AG09319 (cell line): Measurements from ENCODE around the gene BCL10.
"Not testable (repeated sequence)": the region's sequence is repeated elsewhere in the genome, so short reads cannot be mapped to it uniquely, and the experiment has no call there.

ENCODE experiments used
- DNase-seq: peaks from one replicate; pipeline ENCODE4 v3.0.0-alpha.2; 2010; ENCODE audit warnings: low read depth; ENCODE audit errors: extremely low read depth
- CTCF ChIP-seq: IDR thresholded peaks from 2 replicates; pipeline ENCODE4 v1.5.1; 2011; ENCODE audit warnings: low read depth, mild to moderate bottlenecking, inconsistent platforms, low read length, moderate library complexity

The BCL10 gene

GRCh38 chr1:85264150-85264549 is 12.3 kb downstream of the BCL10 start:
- TF ChIP-seq CTCF: no peak
- no peak for DNase-seq

GRCh38 chr1:85262985-85263384 is 13.4 kb downstream of the BCL10 start:
- TF ChIP-seq CTCF: no peak

GRCh38 chr1:85259912-85260274 is 16.5 kb downstream of the BCL10 start:
- DNase-seq: no peak

More at GRCh38 chr1:85262985-85263384, 13.4 kb downstream of the BCL10 start:
- DNase-seq: no peak

GRCh38 chr1:85259118-85259911 is 17.1 kb downstream of the BCL10 start, which contains the start of gene C1orf52:
Gene C1orf52, minus strand, starts transcription at chr1:85259662. Its CDS starts 29 bp downstream, at chr1:85259633.
- peak; percentile 95 for TF ChIP-seq CTCF

More at GRCh38 chr1:85259912-85260274, 16.5 kb downstream of the BCL10 start:
- TF ChIP-seq CTCF: no peak

GRCh38 chr1:85258536-85259117 is 17.8 kb downstream of the BCL10 start:
- TF ChIP-seq CTCF: peak; percentile 11
- no peak for DNase-seq

More at GRCh38 chr1:85259118-85259911, 17.1 kb downstream of the BCL10 start, which contains the start of gene C1orf52:
- DNase-seq: peak; percentile 84

- DNase-seq: not testable (repeated sequence)
Measured at GRCh38 chr1:85249042-85249441, 27.4 kb downstream of the BCL10 start.

- TF ChIP-seq CTCF: no peak
Measured at GRCh38 chr1:85245891-85246290, 30.5 kb downstream of the BCL10 start.

More at GRCh38 chr1:85245891-85246290, 30.5 kb downstream of the BCL10 start:
- DNase-seq: no peak
